Ishikawa (cell line): ENCODE measurements around the gene SV2C.

Source experiments
- CEBPB ChIP-seq: IDR thresholded peaks from 2 replicates; pipeline ENCODE4 v1.6.1; 2012
- CREB1 ChIP-seq: IDR thresholded peaks from 2 replicates; pipeline ENCODE4 v1.6.1; 2012; ENCODE audit warnings: low read depth
- EGR1 ChIP-seq: IDR thresholded peaks from 2 replicates; pipeline ENCODE4 v1.6.1; 2012
- EP300 ChIP-seq: IDR thresholded peaks from 2 replicates; pipeline ENCODE4 v1.6.1; 2012; ENCODE audit warnings: borderline replicate concordance
- FOXM1 ChIP-seq: IDR thresholded peaks from 2 replicates; pipeline ENCODE4 v1.6.1; 2012; ENCODE audit warnings: low read depth, borderline replicate concordance
- NFIC ChIP-seq: IDR thresholded peaks from 2 replicates; pipeline ENCODE4 v1.6.1; 2012
- RAD21 ChIP-seq: IDR thresholded peaks from 2 replicates; pipeline ENCODE4 v1.6.1; 2012; ENCODE audit warnings: low read depth
- REST ChIP-seq: IDR thresholded peaks from 2 replicates; pipeline ENCODE4 v1.6.1; 2012; ENCODE audit warnings: low read depth, mild to moderate bottlenecking
- TAF1 ChIP-seq: IDR thresholded peaks from 2 replicates; pipeline ENCODE4 v1.6.1; 2012; ENCODE audit warnings: low read depth, mild to moderate bottlenecking
- TCF12 ChIP-seq: IDR thresholded peaks from 2 replicates; pipeline ENCODE4 v1.6.1; 2012; ENCODE audit warnings: low read depth
- TEAD4 ChIP-seq: IDR thresholded peaks from 2 replicates; pipeline ENCODE4 v1.6.1; 2012
- USF1 ChIP-seq: IDR thresholded peaks from 2 replicates; pipeline ENCODE4 v1.6.1; 2012
- YY1 ChIP-seq: IDR thresholded peaks from 2 replicates; pipeline ENCODE4 v1.6.1; 2012; ENCODE audit warnings: low read depth
- ZBTB7A ChIP-seq: IDR thresholded peaks from 2 replicates; pipeline ENCODE4 v1.6.1; 2012; ENCODE audit warnings: low read depth
- TF ChIP-seq, protein P1 (sequence below): IDR thresholded peaks from 2 replicates; pipeline ENCODE4 v1.6.1; 2012

SV2C gene

GRCh38 chr5:76050134-76050533 is 33.0 kb upstream of the SV2C start:
- TF ChIP-seq TCF12 (no peak), EP300 (no peak), TAF1 (no peak), CREB1 (no peak), USF1 (no peak), RAD21 (no peak), FOXM1 (no peak), ZBTB7A (no peak)
- TF ChIP-seq, protein P1, sequence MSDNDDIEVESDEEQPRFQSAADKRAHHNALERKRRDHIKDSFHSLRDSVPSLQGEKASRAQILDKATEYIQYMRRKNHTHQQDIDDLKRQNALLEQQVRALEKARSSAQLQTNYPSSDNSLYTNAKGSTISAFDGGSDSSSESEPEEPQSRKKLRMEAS = no peak

GRCh38 chr5:76062502-76063041 is 20.6 kb upstream of the SV2C start:
- TF ChIP-seq TCF12 (no peak), YY1 (no peak), CREB1 (no peak), EGR1 (no peak), CEBPB (no peak), ZBTB7A (no peak), TEAD4 (no peak), NFIC (no peak), RAD21 (no peak), FOXM1 (no peak), USF1 (no peak), TAF1 (no peak), EP300 (no peak), REST (no peak)
- TF ChIP-seq, protein P1 = no peak

DNA sequence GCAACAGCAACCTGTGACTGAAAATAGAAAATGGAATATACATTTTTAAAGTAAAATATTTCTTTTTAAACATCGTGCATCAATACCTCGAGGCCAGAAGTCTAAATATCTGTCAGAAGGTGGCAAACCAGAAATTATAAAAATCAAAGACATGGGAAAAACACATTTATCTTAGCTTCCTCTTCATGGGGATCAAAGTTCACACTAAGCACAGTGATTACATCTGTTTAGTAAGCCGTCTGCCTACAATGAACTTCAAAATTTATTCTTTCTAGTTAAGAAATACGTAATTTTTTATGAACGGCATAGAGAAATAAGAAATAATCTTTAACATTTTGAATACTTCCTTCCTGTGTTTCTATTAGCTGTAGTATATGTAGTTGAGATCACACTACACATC is 17.9 kb upstream of the SV2C start:
- TF ChIP-seq, protein P1 = no peak
- TF ChIP-seq ZBTB7A = no peak
- no peak for TF ChIP-seq EGR1
- no peak for TF ChIP-seq TCF12
- no peak for TF ChIP-seq TEAD4
- TF ChIP-seq EP300 = no peak
- TF ChIP-seq NFIC = no peak
- no peak for TF ChIP-seq FOXM1
- no peak for TF ChIP-seq USF1
- TF ChIP-seq YY1 = no peak

- TF ChIP-seq CREB1 = no peak
- TF ChIP-seq TEAD4 = no peak
- TF ChIP-seq REST = no peak
- TF ChIP-seq USF1 = no peak
- no peak for TF ChIP-seq RAD21
- no peak for TF ChIP-seq ZBTB7A
- TF ChIP-seq TAF1 = no peak
- TF ChIP-seq, protein P1 = no peak
- no peak for TF ChIP-seq FOXM1
- no peak for TF ChIP-seq EP300
- no peak for TF ChIP-seq YY1
These were observed 14.0 kb upstream of the SV2C start for GRCh38 chr5:76069061-76069735.
